Measurements from ENCODE around the gene QPRT. TPM values are rescaled to one million over a fixed set of nuclear protein-coding genes. Genes with fewer than 3 reads are reported as not detected.
"Not testable (repeated sequence)": the region's sequence is repeated elsewhere in the genome, so short reads cannot be mapped to it uniquely, and the experiment has no call there.

The QPRT gene
- total RNA-seq, 2 experiments from 2014 or later: 8.3 to 9.2 TPM

GRCh38 chr16:29684679-29685078 is 5.7 kb downstream of the QPRT start:
- DNase-seq: no peak
- no peak overlapping the region for H3K27ac Mint-ChIP-seq
- CTCF ChIA-PET: interaction anchor here (0.6 to 4.7 kb wide), 4 partner anchors 15 to 347 kb away, joined by 3 to 22 read pairs (median 6); no protein-coding TSS in a partner anchor
- intact Hi-C loops (cut with micrococcal nuclease): no loop called here
- peaks cover 23% of the 10 kb centered on the region for H3K4me1 Mint-ChIP-seq (ENCODE audit: low read depth)
- no peaks in the 10 kb centered on the region for H3K27me3 Mint-ChIP-seq (ENCODE audit: low read depth)
- no peaks in the 10 kb centered on the region for H3K36me3 Mint-ChIP-seq (ENCODE audit: low read depth)
- H3K9me3 Mint-ChIP-seq: no peaks in the 10 kb centered on the region
- H3K4me3 Mint-ChIP-seq: no peak overlapping the region

- intact Hi-C loops (cut with micrococcal nuclease): no loop called here
- CTCF ChIA-PET: interaction anchor here (0.7 to 4.7 kb wide), 5 partner anchors 10 to 230 kb away, joined by 3 to 22 read pairs (median 3); no protein-coding TSS in a partner anchor
- H3K36me3 Mint-ChIP-seq (ENCODE audit: low read depth): no peaks in the 10 kb centered on the region
- H3K9me3 Mint-ChIP-seq: no peaks in the 10 kb centered on the region
- H3K4me3 Mint-ChIP-seq: no peak overlapping the region
- peaks cover 19% of the 10 kb centered on the region for H3K4me1 Mint-ChIP-seq (ENCODE audit: low read depth)
- no peaks in the 10 kb centered on the region for H3K27me3 Mint-ChIP-seq (ENCODE audit: low read depth)
- DNase-seq: no peak
- H3K27ac Mint-ChIP-seq: no peak overlapping the region
Observed at GRCh38 chr16:29686740-29687332, 7.9 kb downstream of the QPRT start.

- H3K27ac Mint-ChIP-seq: no peak overlapping the region
- intact Hi-C loops (cut with micrococcal nuclease): no loop called here
- H3K36me3 Mint-ChIP-seq (ENCODE audit: low read depth): no peaks in the 10 kb centered on the region
- DNase-seq: no peak
- H3K9me3 Mint-ChIP-seq: no peaks in the 10 kb centered on the region
- CTCF ChIA-PET: interaction anchor here (0.9 to 4.7 kb wide), 4 partner anchors 9 to 229 kb away, joined by 3 to 22 read pairs (median 3); no protein-coding TSS in a partner anchor
- no peak overlapping the region for H3K4me3 Mint-ChIP-seq
- peaks cover 20% of the 10 kb centered on the region for H3K4me1 Mint-ChIP-seq (ENCODE audit: low read depth)
- no peaks in the 10 kb centered on the region for H3K27me3 Mint-ChIP-seq (ENCODE audit: low read depth)
Observed at GRCh38 chr16:29687755-29688154, 8.8 kb downstream of the QPRT start.

GRCh38 chr16:29688172-29688571 is 9.2 kb downstream of the QPRT start:
- Mint-ChIP-seq H3K4me3 (no peak overlapping the region), H3K36me3 (ENCODE audit: low read depth) (no peaks in the 10 kb centered on the region), H3K9me3 (no peaks in the 10 kb centered on the region), H3K27ac (no peak overlapping the region), H3K4me1 (ENCODE audit: low read depth) (peaks cover 20% of the 10 kb centered on the region), H3K27me3 (ENCODE audit: low read depth) (no peaks in the 10 kb centered on the region)
- intact Hi-C loops (cut with micrococcal nuclease): no loop called here
- CTCF ChIA-PET: interaction anchor here (0.6 to 4.7 kb wide), 6 partner anchors 9 to 228 kb away, joined by 3 to 22 read pairs (median 3); no protein-coding TSS in a partner anchor
- no peak for DNase-seq

GRCh38 chr16:29689490-29690351 is 10.7 kb downstream of the QPRT start:
- H3K4me1 Mint-ChIP-seq (ENCODE audit: low read depth): peaks cover 20% of the 10 kb centered on the region
- H3K4me3 Mint-ChIP-seq; intact Hi-C loops (cut with micrococcal nuclease); DNase-seq; H3K27ac Mint-ChIP-seq; H3K9me3 Mint-ChIP-seq; H3K27me3 Mint-ChIP-seq (ENCODE audit: low read depth); H3K36me3 Mint-ChIP-seq (ENCODE audit: low read depth): not testable (repeated sequence)
- CTCF ChIA-PET: interaction anchor here (0.7 to 1.7 kb wide), 2 partner anchors 159 to 166 kb away, joined by 3 read pairs; no protein-coding TSS in a partner anchor

GRCh38 chr16:29692606-29693005 is 13.6 kb downstream of the QPRT start:
- H3K9me3 Mint-ChIP-seq; H3K36me3 Mint-ChIP-seq (ENCODE audit: low read depth); H3K4me1 Mint-ChIP-seq (ENCODE audit: low read depth); H3K27me3 Mint-ChIP-seq (ENCODE audit: low read depth); H3K4me3 Mint-ChIP-seq; intact Hi-C loops (cut with micrococcal nuclease); DNase-seq; H3K27ac Mint-ChIP-seq: not testable (repeated sequence)
- CTCF ChIA-PET: interaction anchor here (0.6 to 2.5 kb wide), 3 partner anchors 50 to 339 kb away, joined by 3 to 15 read pairs (median 14); partner anchors contain the start of gene TLCD3B

- H3K27me3 Mint-ChIP-seq (ENCODE audit: low read depth): no peaks in the 10 kb centered on the region
- H3K36me3 Mint-ChIP-seq (ENCODE audit: low read depth): no peaks in the 10 kb centered on the region
- H3K4me3 Mint-ChIP-seq: no peak overlapping the region
- H3K4me1 Mint-ChIP-seq (ENCODE audit: low read depth): peaks cover 5% of the 10 kb centered on the region
- DNase-seq: no peak
- H3K27ac Mint-ChIP-seq: no peak overlapping the region
- intact Hi-C loops (cut with micrococcal nuclease): no loop called here
- H3K9me3 Mint-ChIP-seq: no peaks in the 10 kb centered on the region
- CTCF ChIA-PET: interaction anchor here (0.6 to 1.0 kb wide), 2 partner anchors 194 to 337 kb away, joined by 3 read pairs; no protein-coding TSS in a partner anchor
Observed at GRCh38 chr16:29694384-29695195, 15.6 kb downstream of the QPRT start.

GRCh38 chr16:29695675-29696074 is 16.7 kb downstream of the QPRT start:
- H3K36me3 Mint-ChIP-seq (ENCODE audit: low read depth); H3K4me1 Mint-ChIP-seq (ENCODE audit: low read depth); H3K27me3 Mint-ChIP-seq (ENCODE audit: low read depth); DNase-seq; intact Hi-C loops (cut with micrococcal nuclease); H3K27ac Mint-ChIP-seq; H3K9me3 Mint-ChIP-seq; H3K4me3 Mint-ChIP-seq: not testable (repeated sequence)
- CTCF ChIA-PET: interaction anchor here (0.8 to 1.0 kb wide), 2 partner anchors 25 to 336 kb away, joined by 3 read pairs; no protein-coding TSS in a partner anchor

GRCh38 chr16:29696881-29697331 is 17.9 kb downstream of the QPRT start:
- Mint-ChIP-seq H3K4me1 (ENCODE audit: low read depth) (peaks cover 15% of the 10 kb centered on the region), H3K9me3 (no peaks in the 10 kb centered on the region), H3K27me3 (ENCODE audit: low read depth) (no peaks in the 10 kb centered on the region), H3K36me3 (ENCODE audit: low read depth) (no peaks in the 10 kb centered on the region), H3K27ac (no peak overlapping the region), H3K4me3 (no peak overlapping the region)
- intact Hi-C loops (cut with micrococcal nuclease): no loop called here
- CTCF ChIA-PET: interaction anchor here (0.6 to 1.6 kb wide), 2 partner anchors 9 kb away, joined by 3 to 4 read pairs; no protein-coding TSS in a partner anchor
- DNase-seq: no peak

GRCh38 chr16:29697391-29697790 is 18.4 kb downstream of the QPRT start:
- Mint-ChIP-seq H3K4me1 (ENCODE audit: low read depth) (peaks cover 20% of the 10 kb centered on the region), H3K36me3 (ENCODE audit: low read depth) (no peaks in the 10 kb centered on the region), H3K9me3 (no peaks in the 10 kb centered on the region), H3K27me3 (ENCODE audit: low read depth) (no peaks in the 10 kb centered on the region), H3K27ac (no peak overlapping the region), H3K4me3 (no peak overlapping the region)
- intact Hi-C loops (cut with micrococcal nuclease): no loop called here
- no peak for DNase-seq
- CTCF ChIA-PET: interaction anchor here (0.6 to 1.6 kb wide), 3 partner anchors 9 to 88 kb away, joined by 3 to 5 read pairs (median 4); no protein-coding TSS in a partner anchor

- no peaks in the 10 kb centered on the region for H3K9me3 Mint-ChIP-seq
- no peak overlapping the region for H3K4me3 Mint-ChIP-seq
- peaks cover 26% of the 10 kb centered on the region for H3K4me1 Mint-ChIP-seq (ENCODE audit: low read depth)
- H3K27ac Mint-ChIP-seq: no peak overlapping the region
- intact Hi-C loops (cut with micrococcal nuclease): no loop called here
- no peaks in the 10 kb centered on the region for H3K36me3 Mint-ChIP-seq (ENCODE audit: low read depth)
- no peak for DNase-seq
- H3K27me3 Mint-ChIP-seq (ENCODE audit: low read depth): no peaks in the 10 kb centered on the region
- CTCF ChIA-PET: interaction anchor here (1.5 to 5.5 kb wide), 6 partner anchors 12 to 334 kb away, joined by 5 to 72 read pairs (median 23); partner anchors contain the start of genes KIF22 and PAGR1
Observed at GRCh38 chr16:29698042-29698441, 19.1 kb downstream of the QPRT start.
